Subcutaneous adipose tissue (tissue), 4 donors: ENCODE results near the gene RAD18. TPM values are rescaled to one million over a fixed set of nuclear protein-coding genes. Genes with fewer than 3 reads are reported as not detected.

Experiments used
- total RNA-seq, 4 donors: library from RNA; depleted of rRNA; stranded (reverse); fragments of >200 nt; gene quantifications; one replicate each; pipeline ENCODE4 v1.1.0, GENCODE V29; 2016
- TF ChIP-seq, protein P1 (sequence below): fragments of 450-650 bp; IDR thresholded peaks from one replicate; pipeline ENCODE4 v1.5.1; 2016; ENCODE audit warnings: low read depth, mild to moderate bottlenecking, control low read depth, antibody characterized with exemption, moderate library complexity

The RAD18 gene
- total RNA-seq, 4 donors from 2014 or later: 5.9 to 12.2 (median 9.9) TPM

DNA sequence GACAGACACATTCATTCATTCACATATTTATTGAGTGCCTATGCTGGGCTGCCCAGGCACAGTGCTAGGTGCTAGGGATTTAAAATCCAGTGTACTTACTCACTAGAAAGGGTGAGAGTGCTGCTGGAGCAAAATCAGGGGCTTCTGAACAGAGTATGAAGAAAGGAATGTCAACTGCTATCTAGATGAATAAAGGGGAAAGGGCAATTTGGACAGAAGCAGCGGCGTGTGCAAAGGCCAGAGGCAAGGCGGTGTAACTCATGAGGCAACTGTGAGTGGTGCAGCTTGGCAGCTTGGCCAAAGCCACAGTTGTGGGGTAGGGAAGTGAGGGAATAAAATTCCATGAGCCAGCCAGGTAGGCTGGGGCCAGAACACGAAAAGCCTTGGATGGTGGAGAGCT is 76.7 kb downstream of the RAD18 start:
- TF ChIP-seq, protein P1, sequence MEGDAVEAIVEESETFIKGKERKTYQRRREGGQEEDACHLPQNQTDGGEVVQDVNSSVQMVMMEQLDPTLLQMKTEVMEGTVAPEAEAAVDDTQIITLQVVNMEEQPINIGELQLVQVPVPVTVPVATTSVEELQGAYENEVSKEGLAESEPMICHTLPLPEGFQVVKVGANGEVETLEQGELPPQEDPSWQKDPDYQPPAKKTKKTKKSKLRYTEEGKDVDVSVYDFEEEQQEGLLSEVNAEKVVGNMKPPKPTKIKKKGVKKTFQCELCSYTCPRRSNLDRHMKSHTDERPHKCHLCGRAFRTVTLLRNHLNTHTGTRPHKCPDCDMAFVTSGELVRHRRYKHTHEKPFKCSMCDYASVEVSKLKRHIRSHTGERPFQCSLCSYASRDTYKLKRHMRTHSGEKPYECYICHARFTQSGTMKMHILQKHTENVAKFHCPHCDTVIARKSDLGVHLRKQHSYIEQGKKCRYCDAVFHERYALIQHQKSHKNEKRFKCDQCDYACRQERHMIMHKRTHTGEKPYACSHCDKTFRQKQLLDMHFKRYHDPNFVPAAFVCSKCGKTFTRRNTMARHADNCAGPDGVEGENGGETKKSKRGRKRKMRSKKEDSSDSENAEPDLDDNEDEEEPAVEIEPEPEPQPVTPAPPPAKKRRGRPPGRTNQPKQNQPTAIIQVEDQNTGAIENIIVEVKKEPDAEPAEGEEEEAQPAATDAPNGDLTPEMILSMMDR: no peak

DNA sequence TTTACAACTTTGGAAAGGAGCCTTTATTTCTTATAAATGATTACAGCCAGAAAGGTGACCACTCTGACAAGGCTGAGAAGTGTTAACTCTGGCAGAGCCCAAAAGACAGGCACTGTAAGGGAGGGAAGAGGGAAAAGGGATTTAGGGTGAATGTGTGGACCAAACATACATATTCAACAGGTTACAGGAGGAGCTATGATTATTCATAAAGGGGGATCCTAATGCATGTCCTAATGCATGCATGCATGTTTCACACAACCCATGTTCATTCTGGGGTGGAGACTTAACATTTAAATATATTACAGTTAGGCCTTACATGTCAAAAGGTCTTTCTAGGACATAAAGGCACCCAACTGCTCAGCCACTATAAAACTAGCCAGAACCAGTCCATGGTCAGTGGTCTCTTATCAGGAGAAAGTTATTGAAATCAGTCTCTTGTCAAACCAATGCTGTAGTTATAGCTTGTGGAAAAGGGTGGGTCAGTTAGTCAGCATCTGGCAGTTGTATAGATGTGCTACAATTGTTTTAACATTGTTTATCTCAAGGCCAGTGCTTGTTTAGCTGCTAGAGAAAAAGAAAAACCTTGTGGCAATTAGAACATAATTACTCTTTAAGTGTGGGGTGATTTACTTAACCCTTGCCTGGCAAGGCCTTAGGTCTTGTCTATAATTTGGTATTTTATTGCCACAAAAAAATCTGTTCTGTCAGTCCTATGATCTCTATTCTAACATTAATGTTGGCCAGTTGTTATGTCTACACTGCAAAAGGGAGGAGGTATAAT is 77.5 kb downstream of the RAD18 start:
- TF ChIP-seq, protein P1: no peak

DNA sequence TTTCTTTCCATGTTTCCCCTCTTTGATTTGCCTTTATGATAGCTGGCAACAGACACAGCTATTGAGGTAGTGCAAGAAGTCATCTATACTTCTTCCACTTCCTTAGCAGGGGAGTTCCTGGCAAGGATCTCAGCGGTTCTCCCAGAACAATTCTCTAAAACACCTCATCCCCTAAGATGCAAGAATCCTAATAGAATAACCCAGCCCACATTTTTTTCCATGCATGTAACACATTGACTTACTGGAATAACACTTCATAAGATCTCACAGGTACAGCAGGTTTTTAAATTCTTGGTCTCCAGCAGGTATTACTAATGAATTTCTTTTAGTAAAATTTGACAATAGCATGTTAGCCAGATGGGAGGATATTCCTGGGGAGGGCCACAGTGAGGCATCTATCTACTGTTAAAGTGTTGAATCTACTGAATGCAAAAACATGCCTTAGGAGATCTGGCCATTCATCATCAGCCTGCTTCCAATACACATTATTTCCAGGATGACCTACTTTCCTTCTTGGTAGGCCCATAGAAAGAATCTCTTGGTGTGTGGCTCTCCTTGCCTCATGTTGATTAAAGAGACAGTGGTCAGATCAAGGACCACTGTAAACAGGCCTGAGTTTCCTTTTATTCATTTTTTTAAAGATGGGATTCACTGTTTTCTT is 78.5 kb downstream of the RAD18 start:
- TF ChIP-seq, protein P1: no peak

DNA sequence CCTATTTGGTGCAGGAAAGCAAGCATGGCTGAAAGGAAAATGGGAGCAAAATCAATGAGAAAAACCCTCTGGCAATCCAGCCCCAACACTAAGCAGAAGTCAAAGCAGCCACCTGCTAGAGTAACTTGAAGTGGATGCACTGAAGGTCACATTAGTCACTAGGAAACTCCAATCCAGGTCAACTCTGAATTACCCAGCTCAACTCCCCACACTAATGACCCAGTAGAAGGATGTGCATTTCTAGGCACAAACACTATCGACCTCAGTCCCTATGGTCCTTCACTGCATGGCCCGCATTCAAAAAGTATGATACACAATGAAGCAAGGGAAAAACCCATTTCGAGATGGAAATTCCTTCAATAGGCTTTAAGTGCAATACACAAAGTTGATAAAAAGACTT is 80.6 kb downstream of the RAD18 start:
- TF ChIP-seq, protein P1: no peak

DNA sequence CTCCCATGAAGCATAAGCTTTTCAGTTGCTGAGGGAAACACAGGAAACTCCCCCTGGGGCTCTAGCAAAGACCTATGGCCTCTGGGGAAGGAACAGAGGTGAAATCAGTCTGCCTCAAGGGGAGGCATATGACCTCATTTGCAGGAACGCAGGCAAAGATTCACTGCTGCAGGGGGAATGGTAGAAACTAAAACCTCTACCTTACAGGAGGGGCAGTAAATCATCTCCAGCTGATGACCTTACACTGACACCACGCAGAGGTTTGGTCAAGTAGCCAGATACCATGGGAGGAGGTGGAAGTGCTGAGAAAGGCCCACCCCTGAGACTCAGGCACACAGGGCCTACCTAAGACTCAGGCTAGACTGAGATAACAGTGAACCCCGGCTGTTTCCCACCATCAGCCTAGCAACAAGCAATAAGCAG is 81.1 kb downstream of the RAD18 start:
- TF ChIP-seq, protein P1: no peak

DNA sequence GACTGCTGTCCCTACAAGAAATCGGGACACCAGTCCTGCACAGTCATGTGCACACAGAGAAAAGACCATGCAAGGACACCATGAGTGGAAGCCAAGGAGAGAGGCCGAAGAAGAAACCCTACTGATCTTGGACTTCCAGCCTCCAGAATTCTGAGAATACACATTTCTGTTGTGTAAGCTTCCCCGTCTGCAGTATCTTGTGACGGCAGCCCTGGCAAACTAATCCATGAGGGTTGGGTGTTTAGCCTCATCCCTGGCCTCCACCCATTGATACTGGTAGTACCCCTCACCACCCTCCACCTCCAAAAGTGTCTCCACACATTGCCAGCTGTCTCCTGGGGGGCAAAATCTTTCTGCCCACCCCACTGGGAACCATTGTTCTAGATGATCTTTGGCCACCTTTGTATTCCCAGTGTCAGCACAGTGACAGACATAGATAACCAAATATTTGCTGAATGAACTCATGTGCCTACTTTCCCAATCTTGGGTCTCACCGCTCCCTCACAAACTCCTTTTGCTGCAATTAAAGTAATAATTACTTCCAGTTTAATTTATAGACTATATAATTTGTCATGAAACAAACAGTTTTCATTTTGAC is 83.8 kb downstream of the RAD18 start:
- TF ChIP-seq, protein P1: no peak

DNA sequence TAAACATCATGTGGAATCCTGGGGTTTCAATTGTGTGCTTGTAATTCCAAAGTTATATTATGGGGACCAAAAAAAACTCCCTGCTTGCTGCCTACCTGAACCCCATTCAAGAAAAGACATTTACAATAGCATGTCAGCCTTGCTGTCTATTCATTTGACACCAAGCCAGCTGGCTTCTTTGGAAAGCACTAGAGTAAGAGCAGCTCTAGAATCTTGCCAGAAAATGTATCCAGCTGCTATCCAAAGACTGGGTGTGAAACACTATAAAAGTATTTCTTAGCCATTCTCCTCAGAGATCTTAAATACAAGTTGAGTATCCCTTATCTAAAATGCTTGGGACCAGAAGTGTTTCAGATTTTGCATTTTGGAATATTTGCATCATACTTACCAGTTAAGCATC is 87.4 kb downstream of the RAD18 start:
- TF ChIP-seq, protein P1: no peak
